DMS153 treated with DMSO at 0.1 percent for 48 hours (cell line): ENCODE results near the gene GMDS.
A peak's percentile ranks its signal among the peaks of the same experiment; 100 is the strongest.

ENCODE experiments used
- DNase-seq: peaks from one replicate; lab custom pipeline; 2025; ENCODE audit not compliant: unreplicated experiment; lab: John Stamatoyannopoulos, UW

GMDS gene

GRCh38 chr6:1610497-1611321, 634.7 kb downstream of the GMDS start:
- DNase-seq = no peak

DNA sequence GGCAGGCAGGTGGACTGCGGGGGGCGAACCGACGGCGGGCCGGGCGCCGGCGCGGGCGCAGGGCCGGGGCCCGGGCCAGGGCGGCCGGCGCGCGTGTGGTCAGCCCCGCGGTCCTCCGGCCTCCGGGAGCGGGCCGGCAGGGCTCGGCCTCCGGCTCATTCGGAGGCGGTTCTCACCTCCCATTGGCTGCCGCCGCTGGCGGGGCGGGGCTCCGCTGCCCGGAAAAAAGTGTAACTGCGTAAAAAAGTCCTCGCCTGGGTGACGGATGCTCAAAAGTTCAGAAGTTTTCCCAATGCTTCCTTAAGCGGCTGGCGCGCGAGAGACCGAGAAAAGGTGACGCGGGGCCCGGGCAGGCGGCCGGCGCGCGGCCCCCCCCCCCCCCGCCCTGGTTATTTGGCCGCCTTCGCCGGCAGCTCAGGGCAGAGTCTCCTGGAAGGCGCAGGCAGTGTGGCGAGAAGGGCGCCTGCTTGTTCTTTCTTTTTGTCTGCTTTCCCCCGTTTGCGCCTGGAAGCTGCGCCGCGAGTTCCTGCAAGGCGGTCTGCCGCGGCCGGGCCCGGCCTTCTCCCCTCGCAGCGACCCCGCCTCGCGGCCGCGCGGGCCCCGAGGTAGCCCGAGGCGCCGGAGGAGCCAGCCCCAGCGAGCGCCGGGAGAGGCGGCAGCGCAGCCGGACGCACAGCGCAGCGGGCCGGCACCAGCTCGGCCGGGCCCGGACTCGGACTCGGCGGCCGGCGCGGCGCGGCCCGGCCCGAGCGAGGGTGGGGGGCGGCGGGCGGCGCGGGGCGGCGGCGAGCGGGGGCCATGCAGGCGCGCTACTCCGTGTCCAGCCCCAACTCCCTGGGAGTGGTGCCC, 635.5 kb downstream of the GMDS start, which contains the start of gene FOXC1:
Gene FOXC1 (plus strand): TSS at position 268 of the 849 bp plus-strand sequence. CDS start 531 bp downstream, at position 799.
- peak; percentile 20 for DNase-seq

- no peak for DNase-seq
Observed at GRCh38 chr6:1609041-1609647, 636.3 kb downstream of the GMDS start.

GRCh38 chr6:1608222-1609040, 637.0 kb downstream of the GMDS start:
- no peak for DNase-seq

DNA sequence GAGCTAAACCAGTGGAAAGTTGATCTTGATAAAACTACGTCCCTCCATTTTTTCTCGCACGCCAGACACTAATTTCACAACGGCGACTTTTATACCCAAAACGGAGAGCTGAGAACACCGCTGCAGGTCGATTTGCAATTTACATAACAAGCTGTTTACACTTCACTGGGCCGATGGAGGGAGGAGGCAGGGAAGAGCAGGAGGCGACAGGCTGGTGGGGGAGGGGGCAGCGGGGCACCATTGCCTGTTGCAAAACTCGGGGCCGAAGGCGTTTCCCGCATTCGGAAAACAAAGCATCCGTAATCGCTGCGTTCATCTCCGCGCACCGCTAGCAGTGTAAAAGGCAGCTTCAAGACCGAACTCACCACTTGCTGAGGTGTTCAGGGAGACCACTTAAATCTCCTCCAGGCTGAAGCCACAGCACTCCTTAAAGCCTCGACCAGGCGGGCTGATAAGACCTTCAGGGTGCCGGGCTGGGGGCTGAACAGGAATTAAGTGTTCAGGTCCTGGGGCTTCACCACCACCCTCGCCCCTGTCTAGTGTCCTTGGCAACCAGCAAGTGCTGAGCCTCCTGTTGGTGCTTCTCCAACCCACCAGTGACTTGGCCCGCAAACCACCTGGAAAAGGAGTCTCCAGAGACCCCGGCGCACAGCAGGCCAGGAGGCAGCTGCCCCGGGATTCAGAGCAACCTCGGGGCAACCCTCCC, 637.7 kb downstream of the GMDS start:
- DNase-seq = no peak

GRCh38 chr6:1606780-1607515, 638.5 kb downstream of the GMDS start:
- no peak for DNase-seq

- DNase-seq = no peak
Observed at GRCh38 chr6:1605893-1606779, 639.3 kb downstream of the GMDS start.

GRCh38 chr6:1605004-1605892, 640.2 kb downstream of the GMDS start:
- DNase-seq = no peak

DNA sequence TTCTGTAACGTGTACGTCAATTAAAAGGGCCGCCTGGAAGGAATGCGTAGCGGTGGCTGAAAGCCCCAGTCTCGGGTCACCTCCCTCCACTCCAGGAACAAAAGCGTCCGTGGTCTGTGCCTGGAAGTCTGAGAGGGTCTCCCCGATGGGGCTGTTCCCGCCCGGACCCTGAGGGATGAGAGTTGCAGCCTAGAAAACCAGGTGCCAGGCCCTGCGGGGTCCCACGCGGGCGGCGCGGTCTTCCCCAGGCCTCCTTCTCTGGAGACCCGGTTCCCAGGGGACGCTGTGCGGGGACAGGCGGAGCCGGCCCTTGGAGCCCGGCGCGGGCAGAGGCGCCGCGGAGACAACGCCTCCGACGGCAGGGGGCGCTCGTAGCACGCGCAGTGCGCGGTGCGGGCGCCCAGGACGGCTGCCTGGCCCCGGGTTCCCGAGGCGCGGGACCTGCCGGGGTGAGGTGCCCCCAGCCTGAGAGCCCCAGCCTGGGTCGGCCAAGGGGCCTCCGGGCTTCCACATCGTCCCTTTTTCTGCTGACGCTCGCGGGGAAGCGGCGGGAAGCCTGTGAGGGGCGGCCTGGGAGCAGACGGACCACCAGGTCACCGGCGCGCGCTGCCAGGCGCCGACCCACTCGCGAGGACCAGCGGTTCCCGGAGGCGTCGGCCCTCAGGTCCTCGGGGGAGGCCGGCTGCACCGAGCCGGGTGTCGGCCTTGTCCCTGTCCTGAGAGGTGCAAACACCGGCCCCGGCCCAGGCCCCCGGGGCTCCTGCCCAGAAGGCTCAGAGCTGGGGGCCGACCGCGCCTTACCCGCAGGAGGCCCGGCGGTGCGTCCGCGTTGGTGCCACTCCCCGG, 641.0 kb downstream of the GMDS start:
- no peak for DNase-seq

GRCh38 chr6:1603708-1604107, 641.7 kb downstream of the GMDS start:
- DNase-seq = no peak

DNA sequence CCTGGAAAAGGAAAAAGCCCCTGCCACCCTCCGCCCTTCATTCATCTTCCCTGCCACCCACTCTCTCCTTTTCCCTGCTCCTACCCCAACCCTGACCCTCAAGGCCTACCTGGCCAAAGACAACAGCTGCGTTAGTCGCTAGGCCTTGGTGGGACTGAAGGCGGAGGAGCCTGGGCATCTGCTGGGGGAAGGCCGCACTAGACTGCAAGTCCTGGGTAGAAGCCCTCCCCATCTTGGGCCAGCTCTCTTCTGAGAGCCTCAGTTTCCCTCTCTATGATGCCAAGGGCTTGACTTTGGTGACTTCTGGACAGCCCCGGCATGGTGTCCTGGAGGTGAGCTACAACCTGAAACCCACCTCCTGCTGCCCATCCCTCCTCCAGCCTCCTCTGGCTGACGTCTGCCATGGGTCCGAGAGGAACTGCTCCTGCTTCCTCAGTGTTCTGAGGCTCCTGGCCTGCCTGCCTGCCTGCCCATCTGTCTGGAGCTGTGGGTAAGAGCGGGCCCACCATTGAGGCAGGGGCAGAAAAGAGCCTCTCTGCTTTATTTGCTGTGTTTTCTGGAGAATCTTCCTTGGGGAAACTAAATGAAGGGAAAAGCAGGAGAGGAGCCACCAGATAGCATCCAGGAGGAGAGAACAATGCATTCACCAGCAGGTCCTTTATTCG, 643.2 kb downstream of the GMDS start:
- DNase-seq = no peak

DNA sequence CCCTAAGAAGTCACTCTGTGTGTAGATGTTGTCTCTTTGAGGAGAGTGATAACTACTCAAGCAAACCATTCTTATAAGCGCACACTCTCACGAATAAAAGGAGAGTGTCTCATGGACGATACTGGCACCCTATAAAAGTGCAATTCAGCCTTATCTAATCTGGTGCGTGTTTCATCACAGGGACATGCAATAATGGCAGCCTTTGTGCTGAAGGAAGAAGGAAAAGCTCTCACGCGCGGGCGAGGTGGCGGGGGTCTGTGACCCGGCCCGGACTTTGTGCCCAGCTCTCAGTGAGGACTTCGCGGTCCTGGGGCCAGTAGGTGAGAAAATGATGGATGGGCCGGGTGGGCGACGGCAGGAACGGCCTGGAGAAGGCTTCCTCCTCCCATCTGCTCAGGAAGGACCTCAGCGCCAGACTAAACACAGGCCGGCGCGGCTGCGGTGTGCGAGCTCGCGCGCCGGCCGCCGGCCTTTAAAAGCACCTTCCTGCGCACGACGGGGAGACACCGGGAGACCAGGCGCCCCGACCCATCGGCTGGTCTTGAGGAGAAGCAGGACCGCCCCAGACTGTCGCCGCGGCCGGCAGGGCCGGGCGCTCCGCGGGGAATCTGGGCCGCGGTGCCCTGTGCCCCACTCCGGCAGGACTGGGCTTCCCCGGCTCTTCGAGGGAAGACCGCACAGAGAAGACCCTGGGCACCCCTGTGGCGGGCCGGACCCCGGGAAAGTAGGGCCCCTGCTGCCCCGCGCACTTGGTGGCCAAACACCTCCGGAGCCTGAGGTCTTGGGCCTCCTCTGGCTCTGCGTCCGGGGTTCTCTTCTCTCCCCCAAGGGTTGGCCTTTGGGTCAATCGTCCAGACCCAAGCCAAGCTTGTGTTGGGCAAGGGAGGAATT, 644.0 kb downstream of the GMDS start:
- DNase-seq = no peak

DNA sequence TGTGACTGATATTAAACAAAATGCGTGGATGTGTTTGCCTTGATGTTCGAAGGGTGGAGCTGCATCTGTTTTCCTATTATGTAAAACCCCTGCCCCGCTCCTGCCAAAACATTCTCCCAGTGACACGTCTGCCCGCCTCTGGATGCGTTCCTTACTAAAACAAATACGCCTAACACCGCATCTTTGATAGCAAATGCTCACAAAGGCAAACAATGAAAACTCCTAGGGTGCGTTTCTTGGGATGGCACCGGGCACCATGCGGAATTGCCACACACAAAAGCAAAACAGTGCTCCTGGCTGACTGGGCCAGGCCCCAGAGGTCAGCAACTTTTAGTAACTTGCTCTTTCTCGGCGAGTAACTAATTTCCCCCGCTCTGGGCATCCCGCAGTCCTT, 644.6 kb downstream of the GMDS start:
- DNase-seq = no peak

DNA sequence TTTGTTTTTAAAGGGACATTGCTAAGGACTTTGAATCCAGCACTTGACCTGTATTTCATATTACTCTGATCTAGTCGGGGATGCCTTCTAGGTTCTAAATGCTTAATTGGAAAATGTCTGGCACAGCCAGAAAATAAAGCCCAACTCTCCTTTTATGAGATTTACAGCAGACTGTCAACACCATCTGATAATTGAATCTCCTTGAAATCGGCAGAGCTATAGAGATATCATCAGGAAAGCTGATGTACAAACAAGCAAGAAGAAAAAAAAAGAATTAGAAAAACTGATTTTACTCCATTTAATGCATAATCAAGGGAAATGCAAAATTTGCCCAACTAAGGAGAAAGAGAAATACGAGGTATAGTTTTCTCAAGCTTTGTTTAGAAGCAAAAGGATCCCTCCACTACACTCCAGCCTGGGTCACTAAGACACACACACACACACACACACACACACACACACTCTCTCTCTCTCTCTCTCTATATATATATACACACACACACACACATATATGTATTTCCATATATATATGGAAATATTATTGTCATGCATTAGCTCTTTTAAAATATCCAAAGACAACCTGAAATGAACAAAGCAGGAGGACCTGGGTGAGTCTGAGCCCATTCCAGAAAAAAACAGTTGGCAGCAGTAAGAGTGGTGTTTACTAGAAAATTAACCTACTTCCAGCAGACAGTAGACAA, 645.2 kb downstream of the GMDS start:
- DNase-seq = no peak
